ENCODE measurements around the gene PEX13.

- no peak for TF ChIP-seq GATA2 (IDR thresholded peaks at IDR 0.05; ENCODE audit: low read depth, low read length)
- TF ChIP-seq GATA3 (IDR thresholded peaks at IDR 0.05; ENCODE audit: low read depth, low read length) = no peak
Observed at GRCh38 chr2:61045226-61045625, 27.7 kb downstream of the PEX13 start.

Data from SH-SY5Y (cell line).